Effector memory CD8-positive, alpha-beta T cell (primary cell): ENCODE measurements around the gene NPR1.

ENCODE experiments used
- ATAC-seq: fragments of 150-1000 bp; cut with Tn5 transposase; replicated peaks from 2 replicates; pipeline ENCODE4 v1.10.0; 2021; ENCODE audit warnings: mild to moderate bottlenecking, moderate library complexity
- DNase-seq, 3 experiments: peaks; one replicate each; pipeline ENCODE4 v3.0.0; 2021
- H3K27ac Mint-ChIP-seq, 2 donors: one replicate each; pipeline ENCODE4 v1.8.0; 2022; ENCODE audit warnings: mild to moderate bottlenecking in 2 of 2, mixed read lengths in 2 of 2, moderate library complexity in 2 of 2
- H3K27me3 Mint-ChIP-seq, 2 donors: one replicate each; pipeline ENCODE4 v1.8.0; 2022; ENCODE audit warnings: mixed read lengths in 2 of 2
- H3K36me3 Mint-ChIP-seq: one replicate; pipeline ENCODE4 v1.8.0; 2022; ENCODE audit warnings: mild to moderate bottlenecking, moderate library complexity, mixed read lengths; ENCODE audit not compliant: insufficient read depth
- H3K4me1 Mint-ChIP-seq, 2 donors: one replicate each; pipeline ENCODE4 v1.8.0; 2022; ENCODE audit warnings: low read depth in 2 of 2, mixed read lengths in 2 of 2
- H3K4me3 Mint-ChIP-seq, 2 donors: one replicate each; pipeline ENCODE4 v1.8.0; 2022; ENCODE audit warnings: mild to moderate bottlenecking in 2 of 2, mixed read lengths in 2 of 2, moderate library complexity in 2 of 2
- H3K9me3 Mint-ChIP-seq, 2 donors: one replicate each; pipeline ENCODE4 v1.8.0; 2022; ENCODE audit warnings: mixed read lengths in 2 of 2

The NPR1 gene

GRCh38 chr1:153730468-153730988 lies 52.0 kb downstream of the NPR1 start:
- no peaks in the 10 kb centered on the region for H3K9me3 Mint-ChIP-seq
- peaks cover 13 to 37% of the 10 kb centered on the region in 2 donors for H3K4me1 Mint-ChIP-seq
- no peak overlapping the region for H3K4me3 Mint-ChIP-seq
- no peaks in the 10 kb centered on the region for H3K27me3 Mint-ChIP-seq
- ATAC-seq (no peak), DNase-seq (no peak)
- peaks cover 18% of the 10 kb centered on the region for H3K36me3 Mint-ChIP-seq
- H3K27ac Mint-ChIP-seq, result peak overlapping the region; percentile 10 to 15

- peaks cover 9 to 37% of the 10 kb centered on the region in 2 donors for H3K4me1 Mint-ChIP-seq
- H3K36me3 Mint-ChIP-seq, result peaks cover 14% of the 10 kb centered on the region
- peak overlapping the region in 1 of 2 donors; percentile 20 for H3K27ac Mint-ChIP-seq
- no peak for ATAC-seq
- no peak for DNase-seq
- no peaks in the 10 kb centered on the region for H3K27me3 Mint-ChIP-seq
- no peak overlapping the region for H3K4me3 Mint-ChIP-seq
- no peaks in the 10 kb centered on the region for H3K9me3 Mint-ChIP-seq
These were observed 55.5 kb downstream of the NPR1 start for GRCh38 chr1:153733970-153734369.

- H3K4me1 Mint-ChIP-seq, result peaks cover 4 to 31% of the 10 kb centered on the region in 2 donors
- no peak overlapping the region for H3K4me3 Mint-ChIP-seq
- peak overlapping the region in 1 of 2 donors; percentile 20 for H3K27ac Mint-ChIP-seq
- no peak for DNase-seq
- no peaks in the 10 kb centered on the region for H3K27me3 Mint-ChIP-seq
- H3K9me3 Mint-ChIP-seq, result no peaks in the 10 kb centered on the region
- H3K36me3 Mint-ChIP-seq, result peaks cover 19% of the 10 kb centered on the region
- ATAC-seq, result no peak
These were observed 56.1 kb downstream of the NPR1 start for GRCh38 chr1:153734396-153735089.

- no peak overlapping the region for H3K4me3 Mint-ChIP-seq
- H3K27ac Mint-ChIP-seq, result no peak overlapping the region
- H3K36me3 Mint-ChIP-seq, result peaks cover 20% of the 10 kb centered on the region
These were observed 56.6 kb downstream of the NPR1 start for GRCh38 chr1:153735090-153735420.

GRCh38 chr1:153741986-153742385 lies 63.5 kb downstream of the NPR1 start:
- Mint-ChIP-seq H3K27ac (peak overlapping the region in 1 of 2 donors; percentile 35), H3K9me3 (no peaks in the 10 kb centered on the region), H3K4me1 (peaks cover 4 to 7% of the 10 kb centered on the region in 2 donors), H3K4me3 (no peak overlapping the region), H3K36me3 (peaks cover 29% of the 10 kb centered on the region), H3K27me3 (no peaks in the 10 kb centered on the region)
- DNase-seq (no peak), ATAC-seq (no peak)

More at GRCh38 chr1:153735090-153735420, 56.6 kb downstream of the NPR1 start:
- H3K27me3 Mint-ChIP-seq, result no peaks in the 10 kb centered on the region
- peaks cover 4 to 27% of the 10 kb centered on the region in 2 donors for H3K4me1 Mint-ChIP-seq
- DNase-seq, result no peak
- no peak for ATAC-seq
- H3K9me3 Mint-ChIP-seq, result no peaks in the 10 kb centered on the region

- H3K4me3 Mint-ChIP-seq, result no peak overlapping the region
- peak overlapping the region in 1 of 2 donors; percentile 35 for H3K27ac Mint-ChIP-seq
- H3K27me3 Mint-ChIP-seq, result no peaks in the 10 kb centered on the region
- ATAC-seq, result no peak
- H3K36me3 Mint-ChIP-seq, result peaks cover 29% of the 10 kb centered on the region
- no peak for DNase-seq
- H3K9me3 Mint-ChIP-seq, result no peaks in the 10 kb centered on the region
- H3K4me1 Mint-ChIP-seq, result peaks cover 4 to 10% of the 10 kb centered on the region in 2 donors
These were observed 64.1 kb downstream of the NPR1 start for GRCh38 chr1:153742411-153743142.
